Mucosa of rectum (tissue), 2 donors: ENCODE results near the gene TMEM144.
"Not testable (repeated sequence)": the region's sequence is repeated elsewhere in the genome, so short reads cannot be mapped to it uniquely, and the experiment has no call there.

ENCODE experiments used
- H3K27ac ChIP-seq, 2 donors: one replicate each; pipeline ENCODE4 v1.7.0; 2013; ENCODE audit warnings: inconsistent platforms in 2 of 2, low read depth in 2 of 2, low read length in 2 of 2
- H3K27me3 ChIP-seq, 2 donors: one replicate each; pipeline ENCODE4 v1.7.0; 2013; ENCODE audit warnings: low read length in 2 of 2; ENCODE audit not compliant: control insufficient read depth in 2 of 2, insufficient read depth in 2 of 2
- H3K36me3 ChIP-seq, 2 donors: one replicate each; pipeline ENCODE4 v1.7.0; 2013; ENCODE audit warnings: low read length in 2 of 2; ENCODE audit not compliant: control insufficient read depth in 2 of 2, insufficient read depth in 2 of 2
- H3K4me1 ChIP-seq, 2 donors: one replicate each; pipeline ENCODE4 v1.7.0; 2013; ENCODE audit warnings: low read length in 2 of 2, mild to moderate bottlenecking in 1 of 2; ENCODE audit not compliant: control insufficient read depth in 2 of 2, insufficient read depth in 2 of 2
- H3K4me3 ChIP-seq, 2 donors: one replicate each; pipeline ENCODE4 v1.7.0; 2013; ENCODE audit warnings: low read length in 2 of 2
- H3K9ac ChIP-seq, 2 donors: one replicate each; pipeline ENCODE4 v1.7.0; 2013; ENCODE audit warnings: low read length in 2 of 2, low read depth in 1 of 2, mild to moderate bottlenecking in 1 of 2
- H3K9me3 ChIP-seq, 2 donors: one replicate each; pipeline ENCODE4 v1.7.0; 2013; ENCODE audit warnings: low read length in 2 of 2; ENCODE audit not compliant: control insufficient read depth in 2 of 2
- donor health status: healthy.
- donor health status: Normal muscosa, but diverticular disease.

Gene TMEM144

GRCh38 chr4:158208963-158209640, 1.2 kb upstream of the TMEM144 start:
- Histone ChIP-seq H3K36me3 (peaks cover 0 to 3% of the 10 kb centered on the region in 2 donors), H3K9me3 (no peaks in the 10 kb centered on the region), H3K4me3 (no peak overlapping the region), H3K27ac (peak overlapping the region in 1 of 2 donors; percentile 89), H3K4me1 (peaks cover 7 to 8% of the 10 kb centered on the region in 2 donors), H3K9ac (no peak overlapping the region), H3K27me3 (no peaks in the 10 kb centered on the region)

- H3K9me3 ChIP-seq, result no peaks in the 10 kb centered on the region
- H3K4me3 ChIP-seq, result peak overlapping the region; percentile 70 to 85
- H3K9ac ChIP-seq, result peak overlapping the region; percentile 79 to 81
- peaks cover 7 to 8% of the 10 kb centered on the region in 2 donors for H3K4me1 ChIP-seq
- peak overlapping the region; percentile 18 to 55 for H3K27ac ChIP-seq
- peaks cover 0 to 6% of the 10 kb centered on the region in 2 donors for H3K36me3 ChIP-seq
- no peaks in the 10 kb centered on the region for H3K27me3 ChIP-seq
Measured at GRCh38 chr4:158211222-158211621, 936 bp downstream of the TMEM144 start.

- peaks cover 7 to 8% of the 10 kb centered on the region in 2 donors for H3K4me1 ChIP-seq
- H3K4me3 ChIP-seq, result no peak overlapping the region
- no peak overlapping the region for H3K27ac ChIP-seq
- peaks cover 0 to 12% of the 10 kb centered on the region in 2 donors for H3K36me3 ChIP-seq
- H3K9ac ChIP-seq, result no peak overlapping the region
- no peaks in the 10 kb centered on the region for H3K27me3 ChIP-seq
- no peaks in the 10 kb centered on the region for H3K9me3 ChIP-seq
Measured at GRCh38 chr4:158213466-158213865, 3.2 kb downstream of the TMEM144 start.

- Histone ChIP-seq H3K27ac (no peak overlapping the region), H3K9ac (no peak overlapping the region), H3K4me3 (no peak overlapping the region), H3K36me3 (peaks cover 0 to 18% of the 10 kb centered on the region in 2 donors), H3K27me3 (no peaks in the 10 kb centered on the region), H3K9me3 (no peaks in the 10 kb centered on the region), H3K4me1 (peaks cover 7 to 8% of the 10 kb centered on the region in 2 donors)
Measured at GRCh38 chr4:158214856-158215255, 4.6 kb downstream of the TMEM144 start.

- Histone ChIP-seq H3K9ac (no peak overlapping the region), H3K9me3 (no peaks in the 10 kb centered on the region), H3K27ac (no peak overlapping the region), H3K36me3 (peaks cover 8 to 27% of the 10 kb centered on the region in 2 donors), H3K4me1 (no peaks in the 10 kb centered on the region), H3K27me3 (no peaks in the 10 kb centered on the region), H3K4me3 (no peak overlapping the region)
Measured at GRCh38 chr4:158217763-158218162, 7.5 kb downstream of the TMEM144 start.

- H3K9me3 ChIP-seq, result no peaks in the 10 kb centered on the region
- no peak overlapping the region for H3K9ac ChIP-seq
- no peaks in the 10 kb centered on the region for H3K27me3 ChIP-seq
- no peak overlapping the region for H3K4me3 ChIP-seq
- H3K36me3 ChIP-seq, result peaks cover 11 to 24% of the 10 kb centered on the region in 2 donors
- H3K27ac ChIP-seq, result no peak overlapping the region
- H3K4me1 ChIP-seq, result no peaks in the 10 kb centered on the region
Measured at GRCh38 chr4:158219623-158220022, 9.3 kb downstream of the TMEM144 start.

- not testable (repeated sequence) for H3K4me3 ChIP-seq, H3K9ac ChIP-seq, H3K4me1 ChIP-seq, H3K27ac ChIP-seq, H3K27me3 ChIP-seq, H3K9me3 ChIP-seq
- peaks cover 11 to 13% of the 10 kb centered on the region in 2 donors for H3K36me3 ChIP-seq
Measured at GRCh38 chr4:158224318-158224717, 14.0 kb downstream of the TMEM144 start.

GRCh38 chr4:158224999-158225398, 14.7 kb downstream of the TMEM144 start:
- not testable (repeated sequence) for H3K27ac ChIP-seq, H3K4me1 ChIP-seq, H3K4me3 ChIP-seq, H3K9ac ChIP-seq, H3K27me3 ChIP-seq, H3K9me3 ChIP-seq
- peaks cover 9 to 11% of the 10 kb centered on the region in 2 donors for H3K36me3 ChIP-seq

GRCh38 chr4:158227880-158228279, 17.6 kb downstream of the TMEM144 start:
- H3K9ac ChIP-seq, H3K36me3 ChIP-seq, H3K27ac ChIP-seq, H3K4me1 ChIP-seq, H3K27me3 ChIP-seq, H3K9me3 ChIP-seq, H3K4me3 ChIP-seq: not testable (repeated sequence)

GRCh38 chr4:158228399-158228798, 18.1 kb downstream of the TMEM144 start:
- not testable (repeated sequence) for H3K27ac ChIP-seq, H3K4me1 ChIP-seq, H3K27me3 ChIP-seq, H3K36me3 ChIP-seq, H3K9ac ChIP-seq, H3K4me3 ChIP-seq, H3K9me3 ChIP-seq
